BJ (cell line): ENCODE measurements around the gene CSF2. TPM values are rescaled to one million over a fixed set of nuclear protein-coding genes. Genes with fewer than 3 reads are reported as not detected.

Experiments used
- CTCF ChIA-PET: fragments of 350-600 bp; formaldehyde crosslinking; extraction: SDS; loops from one replicate; lab custom pipeline; 2021; ENCODE audit warnings: antibody characterized with exemption, inconsistent platforms; lab: Yijun Ruan, JAX
- POLR2A ChIA-PET: fragments of 300-600 bp; sonication (Branson Sonifier 250); formaldehyde crosslinking; extraction: SDS; loops from one replicate; lab custom pipeline; 2021; ENCODE audit warnings: antibody characterized with exemption; lab: Charles Lee
- DNase-seq: peaks from one replicate; pipeline ENCODE4 v3.0.0-alpha.2; 2011; ENCODE audit warnings: low read depth
- H3K27me3 ChIP-seq: 2 replicates; pipeline ENCODE4 v1.6.0; 2011; ENCODE audit warnings: low read length; ENCODE audit not compliant: control insufficient read depth, insufficient read depth
- H3K36me3 ChIP-seq: 2 replicates; pipeline ENCODE4 v1.5.1; 2011; ENCODE audit warnings: low read length; ENCODE audit not compliant: control insufficient read depth, insufficient read depth
- H3K4me3 ChIP-seq: 2 replicates; pipeline ENCODE4 v1.5.1; 2011; ENCODE audit warnings: low read depth, mild to moderate bottlenecking, control low read depth, low read length
- CTCF ChIP-seq: IDR thresholded peaks from 2 replicates; pipeline ENCODE4 v1.5.1; 2011; ENCODE audit warnings: low read depth, mild to moderate bottlenecking, control low read depth, inconsistent platforms, low read length, moderate library complexity; ENCODE audit not compliant: insufficient read depth
- polyA plus RNA-seq: library from polyadenylated mRNA; depleted of rRNA; stranded (reverse); fragments of >200 nt; gene quantifications from 2 replicates; pipeline ENCODE4 v1.2.3, GENCODE V29; 2011

CSF2 gene
- polyA plus RNA-seq, 1 experiment: not detected

DNA sequence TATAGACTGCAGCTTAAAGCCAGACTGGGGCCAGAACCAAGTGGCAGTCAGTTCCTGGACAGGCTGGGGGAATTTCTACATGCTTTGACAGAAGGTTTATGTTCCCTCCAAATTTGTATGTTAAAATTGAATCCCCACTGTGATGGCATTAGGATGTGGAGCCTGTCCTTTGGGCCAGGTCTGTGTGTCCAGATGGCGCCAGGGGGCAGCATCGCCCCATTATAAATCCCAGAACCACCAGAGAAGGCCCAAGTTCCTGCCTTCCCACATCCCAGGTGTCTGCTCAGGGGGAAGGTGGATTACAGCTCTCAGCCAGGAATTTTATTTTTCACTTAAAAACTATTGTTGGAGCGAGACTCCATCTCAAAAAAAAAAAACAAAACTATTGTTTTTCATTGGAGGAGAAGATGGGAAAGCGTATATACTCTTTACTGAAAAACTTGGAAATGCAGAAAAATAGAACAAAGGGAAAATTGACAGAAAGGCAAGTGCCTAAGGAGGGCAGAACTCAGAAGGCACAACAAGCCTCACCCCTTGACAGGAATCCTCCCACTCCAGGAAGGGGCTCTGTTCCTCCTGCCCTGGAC is 8.1 kb upstream of the CSF2 start:
- ChIA-PET POLR2A (interaction anchor here (0.6 to 0.7 kb wide), 2 partner anchors 24 to 1940 kb away, joined by 3 to 10 read pairs; no protein-coding TSS in a partner anchor), CTCF (interaction anchor here (0.6 to 4.6 kb wide), 33 partner anchors 9 to 479 kb away, joined by 3 to 33 read pairs (median 6); partner anchors contain the start of genes ACSL6 and CSF2)
- TF ChIP-seq CTCF: peak; percentile 69
- DNase-seq: no peak
- H3K27me3 ChIP-seq: no peaks in the 10 kb centered on the region
- no peaks in the 10 kb centered on the region for H3K36me3 ChIP-seq
- H3K4me3 ChIP-seq: no peak overlapping the region

DNA sequence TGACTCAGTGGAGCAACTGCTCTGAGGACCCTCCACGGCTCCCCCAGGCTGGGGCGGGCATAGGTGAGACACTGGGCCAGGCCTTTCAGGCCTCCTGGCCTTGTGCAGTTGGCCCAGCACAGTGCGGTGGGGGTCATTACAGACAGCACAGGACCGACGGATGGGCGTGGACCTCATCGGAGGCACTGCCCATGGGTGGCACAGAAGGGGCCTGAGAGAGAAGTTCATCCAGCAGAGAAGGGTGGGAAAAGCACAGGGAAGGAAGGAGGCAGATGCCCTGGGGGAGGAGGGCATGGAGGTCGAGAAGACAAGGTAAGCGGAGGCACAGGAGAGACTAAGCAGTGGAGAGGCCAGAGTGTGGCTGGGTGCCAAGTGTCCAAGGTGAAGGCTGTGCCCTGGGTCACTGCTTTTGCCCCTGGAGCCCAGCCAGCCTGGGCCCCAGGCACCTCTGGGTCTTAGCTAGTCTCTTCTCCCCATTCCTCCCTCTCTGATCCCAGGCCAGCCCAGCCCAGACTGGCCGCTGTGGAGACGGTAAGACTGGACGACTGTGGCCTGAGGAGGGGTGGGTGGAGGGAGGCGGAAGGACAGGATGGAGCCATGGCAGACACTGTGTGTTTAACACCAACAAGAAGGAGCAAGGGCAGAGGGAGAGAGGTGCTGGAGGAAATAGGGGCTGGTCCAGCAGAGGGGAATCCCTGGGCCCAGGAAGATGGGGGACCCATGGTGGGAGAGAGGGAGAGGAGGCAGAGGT is 7.5 kb upstream of the CSF2 start:
- no peak for TF ChIP-seq CTCF
- CTCF ChIA-PET: interaction anchor here (0.9 to 4.6 kb wide), 23 partner anchors 8 to 479 kb away, joined by 3 to 33 read pairs (median 6); partner anchors contain the start of gene CSF2
- DNase-seq: no peak
- no peak overlapping the region for H3K4me3 ChIP-seq
- no peaks in the 10 kb centered on the region for H3K27me3 ChIP-seq
- POLR2A ChIA-PET: no interaction called here
- H3K36me3 ChIP-seq: no peaks in the 10 kb centered on the region

GRCh38 chr5:132066871-132067270 is 6.7 kb upstream of the CSF2 start:
- Histone ChIP-seq H3K36me3 (no peaks in the 10 kb centered on the region), H3K27me3 (no peaks in the 10 kb centered on the region), H3K4me3 (no peak overlapping the region)
- no peak for DNase-seq
- POLR2A ChIA-PET: no interaction called here
- CTCF ChIA-PET: interaction anchor here (0.8 to 3.1 kb wide), 5 partner anchors 67 to 446 kb away, joined by 3 to 21 read pairs (median 5); no protein-coding TSS in a partner anchor
- TF ChIP-seq CTCF: no peak

DNA sequence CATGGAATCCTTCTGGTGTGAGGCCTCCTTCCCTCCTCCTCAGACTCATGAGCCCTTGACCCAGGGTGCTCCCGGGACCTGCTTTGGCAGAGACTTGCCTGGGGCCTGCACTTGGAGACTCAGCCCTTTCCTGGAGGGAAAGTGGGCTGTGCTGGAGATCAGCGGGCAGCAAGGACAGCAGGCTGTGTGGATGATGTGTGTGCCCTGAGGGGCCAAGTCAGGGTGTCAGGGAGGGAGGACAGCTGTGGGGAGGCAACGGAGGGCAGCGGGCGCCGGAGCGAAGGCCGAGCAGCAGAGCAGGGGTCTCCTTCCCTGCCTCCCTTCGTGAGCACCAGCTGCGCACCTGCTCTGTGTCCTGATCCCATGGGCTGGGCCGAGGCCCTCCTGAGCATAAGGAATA is 6.1 kb upstream of the CSF2 start:
- no peaks in the 10 kb centered on the region for H3K36me3 ChIP-seq
- no peaks in the 10 kb centered on the region for H3K27me3 ChIP-seq
- TF ChIP-seq CTCF: no peak
- CTCF ChIA-PET: interaction anchor here (0.5 to 3.1 kb wide), 4 partner anchors 67 to 446 kb away, joined by 3 to 21 read pairs (median 8); no protein-coding TSS in a partner anchor
- H3K4me3 ChIP-seq: no peak overlapping the region
- POLR2A ChIA-PET: no interaction called here
- no peak for DNase-seq
